Stimulated activated CD8-positive, alpha-beta memory T cell treated with anti-CD3 and anti-CD28 coated beads, Interleukin-7, amount 100 ng/mL, for 48 hours (primary cell): ENCODE measurements around the gene SMARCB1.

Experiments
- DNase-seq, 2 donors: peaks; one replicate each; pipeline ENCODE4 v3.0.0-alpha.2; 2020; ENCODE audit warnings: low read depth in 1 of 2; ENCODE audit errors: extremely low read depth in 1 of 2

The SMARCB1 gene

DNA sequence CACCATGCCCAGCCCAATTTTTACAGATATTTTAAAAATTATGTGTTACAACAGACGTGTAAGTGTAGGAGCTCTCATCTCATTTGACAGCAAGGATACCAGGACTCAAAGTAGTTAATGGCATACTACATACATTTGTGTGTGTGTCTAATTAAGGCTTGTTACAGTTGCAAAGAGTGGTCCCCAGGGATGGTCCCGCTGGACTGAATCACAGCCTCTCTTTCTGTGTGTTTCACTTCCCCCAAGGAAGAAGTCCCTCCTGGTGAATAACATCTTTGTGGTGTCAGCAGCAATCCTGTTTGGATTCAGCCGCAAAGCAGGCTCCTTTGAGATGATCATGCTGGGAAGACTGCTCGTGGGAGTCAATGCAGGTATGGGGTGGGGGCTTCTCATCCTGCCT is 88.1 kb downstream of the SMARCB1 start:
- no peak for DNase-seq

DNA sequence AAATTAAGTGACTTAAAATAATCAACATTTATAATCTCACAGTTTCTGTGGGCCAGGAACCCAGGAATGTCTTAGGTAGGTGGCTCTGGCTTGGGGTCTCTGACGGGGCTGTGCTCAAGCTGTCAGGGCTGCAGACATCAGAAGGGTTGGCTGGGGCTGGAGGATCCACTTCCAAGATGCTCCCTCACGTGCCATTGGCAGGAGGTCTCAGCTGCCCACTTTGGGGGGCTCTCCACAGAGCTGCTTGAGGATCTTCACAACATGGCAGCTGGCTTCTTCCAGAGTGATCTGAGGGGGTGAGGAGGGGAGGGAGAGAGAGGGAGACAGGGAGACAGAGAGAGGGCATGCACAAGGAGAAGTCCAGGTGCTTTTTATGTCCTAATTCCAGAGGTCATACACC is 89.0 kb downstream of the SMARCB1 start:
- DNase-seq: no peak

DNA sequence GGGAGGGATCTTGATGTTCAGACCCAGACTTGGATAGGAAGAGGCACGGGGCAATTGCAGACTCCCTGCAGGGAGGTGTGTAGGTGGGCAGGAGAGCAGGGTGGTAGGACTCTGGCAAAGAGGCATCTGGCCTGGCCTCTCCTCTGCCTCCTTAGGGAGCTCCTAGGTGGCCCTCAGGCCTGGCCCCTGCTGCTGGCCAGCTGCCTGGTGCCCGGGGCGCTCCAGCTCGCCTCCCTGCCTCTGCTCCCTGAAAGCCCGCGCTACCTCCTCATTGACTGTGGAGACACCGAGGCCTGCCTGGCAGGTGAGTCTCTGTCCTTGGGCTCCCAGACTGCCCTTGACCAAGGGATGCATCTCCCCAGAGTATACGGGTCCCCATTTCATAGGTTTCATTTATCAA is 90.8 kb downstream of the SMARCB1 start:
- DNase-seq: no peak

DNA sequence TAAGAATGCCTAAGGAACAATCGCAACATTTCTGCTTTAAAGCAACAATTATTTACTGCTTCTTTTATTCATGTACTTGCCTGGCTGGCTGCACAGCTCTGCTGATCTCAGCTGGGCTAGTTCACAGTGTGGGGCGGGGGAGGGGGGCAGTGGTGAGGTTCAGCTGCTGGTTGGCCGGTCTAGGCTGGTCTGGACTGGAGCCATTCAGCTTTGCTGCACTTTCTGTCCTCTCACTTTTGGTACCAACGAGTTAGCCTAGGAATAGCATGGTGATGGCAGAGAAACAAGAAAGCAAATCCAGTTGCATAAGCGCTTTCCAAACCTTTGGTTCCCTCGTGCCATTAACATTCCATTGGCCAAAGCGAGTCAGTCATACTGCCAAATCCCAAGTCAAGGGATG is 91.5 kb downstream of the SMARCB1 start:
- no peak for DNase-seq

DNA sequence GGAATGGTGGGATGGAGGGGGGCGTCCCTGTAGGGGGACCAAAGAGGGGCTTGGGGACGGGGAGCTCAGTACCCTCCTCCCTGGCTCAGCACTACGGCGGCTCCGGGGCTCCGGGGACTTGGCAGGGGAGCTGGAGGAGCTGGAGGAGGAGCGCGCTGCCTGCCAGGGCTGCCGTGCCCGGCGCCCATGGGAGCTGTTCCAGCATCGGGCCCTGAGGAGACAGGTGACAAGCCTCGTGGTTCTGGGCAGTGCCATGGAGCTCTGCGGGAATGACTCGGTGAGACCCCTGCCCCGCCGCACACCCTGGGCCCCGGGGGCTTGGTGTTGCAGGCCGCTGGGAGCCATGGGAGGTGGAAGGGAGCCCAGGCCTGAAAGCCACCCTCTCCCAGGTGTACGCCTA is 95.6 kb downstream of the SMARCB1 start:
- no peak for DNase-seq

DNA sequence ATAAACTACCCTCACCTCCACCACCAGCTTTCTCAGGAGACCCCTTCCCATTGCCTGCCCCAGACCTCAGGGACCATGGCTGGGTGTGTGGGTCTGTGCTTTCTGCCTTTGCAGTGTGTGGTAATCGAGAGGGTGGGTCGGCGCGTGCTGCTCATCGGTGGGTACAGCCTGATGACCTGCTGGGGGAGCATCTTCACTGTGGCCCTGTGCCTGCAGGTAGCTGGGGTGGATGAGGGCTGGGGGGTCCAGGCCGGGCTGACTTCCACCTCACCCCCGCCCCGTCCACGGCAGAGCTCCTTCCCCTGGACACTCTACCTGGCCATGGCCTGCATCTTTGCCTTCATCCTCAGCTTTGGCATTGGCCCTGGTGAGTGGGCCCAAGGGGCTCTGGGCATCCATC is 96.9 kb downstream of the SMARCB1 start:
- no peak for DNase-seq

DNA sequence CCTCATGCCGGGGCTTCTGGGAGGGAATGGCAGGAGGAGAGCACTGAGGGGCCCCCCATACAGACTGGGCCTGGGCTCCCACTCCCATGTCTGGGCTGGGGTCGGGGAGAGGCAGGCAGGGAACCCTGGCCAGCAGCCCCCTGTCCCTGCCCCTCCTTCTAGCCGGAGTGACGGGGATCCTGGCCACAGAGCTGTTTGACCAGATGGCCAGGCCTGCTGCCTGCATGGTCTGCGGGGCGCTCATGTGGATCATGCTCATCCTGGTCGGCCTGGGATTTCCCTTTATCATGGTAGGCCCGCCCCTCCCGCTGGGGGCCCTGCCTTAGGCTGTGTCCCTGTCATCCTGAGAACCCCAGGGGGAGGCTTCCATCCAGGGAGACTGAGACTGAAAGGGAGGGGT is 97.4 kb downstream of the SMARCB1 start:
- DNase-seq: no peak
